Retina (tissue), 1 donor: ENCODE measurements around the gene C15orf61.

ENCODE experiments used
- DNase-seq: peaks from one replicate; pipeline ENCODE4 v3.0.0-alpha.2; 2016

Gene C15orf61

DNA sequence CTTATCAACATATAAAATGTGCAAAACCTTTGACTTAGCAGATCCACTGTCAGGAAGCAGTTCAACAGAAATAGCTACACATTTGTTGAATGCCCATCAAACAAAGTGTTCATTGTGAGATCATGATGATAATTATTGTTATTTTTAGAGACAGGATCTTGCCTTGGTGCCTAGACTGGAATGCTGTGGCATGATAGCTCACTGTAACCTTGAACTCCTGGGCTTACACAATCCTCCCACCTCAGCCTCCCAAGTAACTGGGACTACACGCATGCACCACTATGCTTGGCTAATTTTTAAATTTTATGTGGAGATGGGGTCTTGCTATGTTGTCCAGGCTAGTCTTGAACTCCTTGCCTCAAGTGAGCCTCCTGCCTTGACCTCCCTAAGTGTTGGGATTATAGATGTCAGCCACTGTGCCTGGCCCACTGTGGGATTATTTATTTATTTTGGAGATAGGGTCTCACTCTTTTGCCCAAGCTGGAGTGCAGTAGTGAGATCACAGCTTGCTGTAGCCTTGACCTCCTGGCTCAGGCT lies 30.3 kb downstream of the C15orf61 start:
- no peak for DNase-seq

DNA sequence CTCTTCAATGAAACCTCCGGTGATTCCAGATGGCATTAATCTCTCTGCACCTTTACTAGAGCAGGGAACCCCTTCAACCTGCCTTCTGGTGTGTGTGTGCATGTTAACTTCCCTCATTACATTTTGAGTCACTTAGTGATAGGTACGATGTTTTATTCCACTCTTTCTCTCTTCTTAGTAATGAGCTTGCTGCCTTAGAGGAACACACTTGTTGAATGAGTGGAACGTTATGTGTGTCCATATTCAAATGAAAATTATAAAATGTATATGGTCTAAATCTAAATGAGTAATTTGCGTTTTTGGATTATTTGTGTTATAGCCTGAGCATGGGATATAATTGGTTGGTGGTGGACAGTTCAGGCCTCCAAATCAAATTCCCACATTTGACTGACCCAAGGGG lies 33.6 kb downstream of the C15orf61 start:
- no peak for DNase-seq

DNA sequence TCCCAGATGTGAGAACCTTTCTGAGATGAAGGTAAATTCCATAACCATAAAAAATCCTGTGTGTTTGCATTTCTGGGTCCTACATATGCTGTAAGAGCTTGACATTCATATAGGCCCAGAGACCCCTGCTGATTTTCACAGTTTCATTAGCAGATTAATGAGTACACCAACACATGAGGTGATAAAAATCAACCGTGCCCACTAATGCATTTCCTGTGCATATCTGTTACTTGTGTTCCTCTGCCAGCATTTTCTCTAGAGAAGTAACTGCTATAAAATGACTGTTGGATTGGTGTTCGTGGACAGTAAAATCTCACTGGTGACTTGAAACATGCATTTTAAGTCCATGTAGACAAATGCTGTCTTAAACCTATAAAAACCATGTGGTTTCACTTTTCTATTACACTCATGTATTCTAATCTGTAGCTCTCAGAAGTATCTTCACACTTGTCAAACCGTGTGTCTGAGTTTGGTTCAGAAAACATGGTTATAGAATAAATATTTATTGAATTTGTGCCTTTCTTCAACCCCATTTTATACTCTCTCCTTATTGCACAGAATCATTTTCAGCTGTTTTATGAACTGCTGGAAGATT lies 36.1 kb downstream of the C15orf61 start:
- no peak for DNase-seq

DNA sequence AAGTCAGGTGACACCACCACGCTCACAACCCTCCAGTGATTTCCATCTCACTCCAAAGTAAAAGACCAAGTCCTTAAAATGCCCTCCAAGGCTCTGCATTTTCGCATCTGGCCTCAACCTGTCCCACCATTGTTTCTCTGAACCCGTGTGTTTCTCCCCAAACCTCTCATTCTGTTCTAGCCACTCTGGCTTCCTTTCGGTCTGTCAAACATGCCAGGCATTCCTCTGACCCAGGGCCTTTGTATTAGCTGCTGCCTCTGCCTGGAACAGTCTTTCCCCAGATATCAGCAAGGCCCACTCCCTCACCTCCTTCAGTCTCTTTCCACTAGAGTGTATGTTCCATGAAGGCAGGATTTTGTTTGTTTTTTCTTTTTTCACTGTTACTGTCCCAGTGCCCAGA lies 37.6 kb downstream of the C15orf61 start:
- no peak for DNase-seq

DNA sequence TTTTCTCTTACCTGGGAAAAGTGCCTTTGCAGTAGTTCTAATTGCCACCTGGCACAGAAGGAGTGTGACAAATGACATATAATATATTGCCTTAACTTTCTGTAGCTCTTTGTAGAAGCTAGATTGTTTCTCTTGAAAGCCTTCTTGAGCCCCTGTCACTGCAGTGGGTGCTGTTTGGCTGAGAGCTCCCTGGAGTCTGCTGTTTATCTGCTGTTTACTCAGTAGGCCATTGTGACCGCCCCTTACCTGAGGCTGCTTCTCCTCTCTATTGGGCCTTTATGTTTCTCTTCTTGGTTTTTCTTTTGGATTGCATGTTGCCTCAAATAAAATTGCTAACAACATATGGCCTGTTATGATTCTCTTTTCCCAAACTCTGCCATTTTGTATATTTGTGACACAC lies 38.2 kb downstream of the C15orf61 start:
- no peak for DNase-seq

DNA sequence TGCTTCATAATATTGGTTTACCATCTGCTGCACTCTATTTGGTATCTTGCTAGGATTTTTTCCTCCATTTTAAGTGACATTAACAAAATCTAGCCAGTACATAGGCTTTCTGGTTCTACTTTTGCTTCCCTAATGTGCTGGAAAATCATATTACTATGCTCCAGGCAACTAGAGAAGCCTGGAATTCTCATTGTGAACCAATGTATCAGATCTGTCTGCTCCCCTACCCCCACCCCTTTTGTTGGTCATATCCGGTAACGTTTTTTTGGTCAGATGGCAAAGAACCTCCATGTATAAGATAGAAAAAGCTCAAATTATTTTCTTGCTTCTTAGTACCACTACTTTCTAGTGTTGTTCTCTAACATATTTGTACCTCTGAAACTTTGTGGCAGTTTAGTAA lies 38.6 kb downstream of the C15orf61 start:
- DNase-seq: no peak

DNA sequence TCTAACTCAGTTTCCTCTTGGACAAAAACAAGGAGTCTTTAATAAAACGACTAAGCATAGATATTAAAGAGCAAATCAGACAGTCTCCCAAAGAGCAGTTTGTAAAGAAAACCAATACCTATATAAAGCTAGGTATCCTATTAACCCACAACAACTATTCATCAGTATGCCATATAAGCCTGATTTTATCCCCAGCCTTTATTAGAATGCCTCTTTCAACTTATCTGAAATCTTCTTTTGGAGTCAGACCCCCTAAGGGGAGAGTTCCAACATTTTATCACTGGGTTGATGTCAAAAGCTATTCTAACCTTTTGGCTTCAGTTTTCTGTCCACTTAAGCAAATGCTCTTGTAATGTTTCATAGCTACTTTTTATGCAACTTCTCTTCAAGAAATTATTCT lies 39.4 kb downstream of the C15orf61 start:
- DNase-seq: no peak

DNA sequence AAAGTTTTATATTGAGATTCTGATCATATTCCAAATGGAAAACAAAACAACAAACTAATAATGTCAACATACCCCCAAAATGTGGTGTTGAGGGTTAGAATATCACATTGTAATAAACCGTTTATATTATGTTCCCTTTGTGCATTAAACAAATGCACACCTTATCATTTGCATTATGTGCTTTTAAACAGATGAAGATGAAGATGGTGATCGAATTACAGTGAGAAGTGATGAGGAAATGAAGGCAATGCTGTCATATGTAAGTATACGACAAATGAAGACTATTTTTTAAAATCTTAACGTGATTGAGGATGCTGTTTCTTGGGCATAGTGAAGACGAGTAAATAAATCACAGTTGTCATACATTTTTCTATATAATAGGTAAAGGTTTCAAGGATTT lies 42.2 kb downstream of the C15orf61 start:
- no peak for DNase-seq

DNA sequence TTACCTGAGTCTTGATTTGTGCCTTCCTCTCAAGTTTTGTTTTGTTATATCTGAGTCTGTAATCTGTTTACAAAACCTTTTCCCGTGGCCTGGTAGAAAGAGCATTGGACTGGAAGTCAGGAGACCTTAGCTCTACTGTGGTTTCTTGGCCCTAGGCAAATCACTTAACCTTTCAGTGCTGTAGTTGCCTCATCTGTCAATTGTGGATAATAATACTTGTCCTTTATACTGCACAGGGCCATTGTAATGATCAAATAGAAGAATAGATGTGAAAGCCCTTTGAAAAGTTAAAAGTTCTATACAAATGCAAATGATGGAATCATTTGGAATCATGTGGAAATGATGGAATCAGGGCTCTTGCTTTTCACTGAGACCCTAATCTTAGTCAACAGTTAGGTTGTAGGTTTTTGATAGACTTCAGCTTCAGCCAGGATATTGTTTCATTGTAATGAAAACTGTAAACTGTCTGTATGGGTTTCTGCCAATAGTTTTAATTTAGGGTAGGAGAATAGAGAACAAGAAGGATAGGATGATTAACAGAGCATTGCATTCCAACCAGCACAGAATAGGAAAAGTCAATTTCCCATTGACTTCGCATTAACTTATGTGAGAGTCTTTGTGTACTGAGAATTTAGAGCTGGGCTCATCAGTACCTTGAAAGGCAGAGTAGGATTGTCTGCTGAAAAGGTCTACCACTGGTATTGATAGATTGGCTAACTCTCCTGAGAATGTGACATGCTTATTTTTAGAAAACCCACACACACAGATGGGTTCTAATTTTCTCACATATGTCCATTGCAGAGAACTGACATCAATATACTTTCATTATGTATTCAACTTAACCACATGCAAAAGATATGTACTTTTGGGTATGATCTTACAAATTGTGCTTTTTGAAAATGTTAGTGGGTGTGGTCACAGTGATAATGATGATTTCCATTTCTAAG lies 43.4 kb downstream of the C15orf61 start:
- DNase-seq: no peak

DNA sequence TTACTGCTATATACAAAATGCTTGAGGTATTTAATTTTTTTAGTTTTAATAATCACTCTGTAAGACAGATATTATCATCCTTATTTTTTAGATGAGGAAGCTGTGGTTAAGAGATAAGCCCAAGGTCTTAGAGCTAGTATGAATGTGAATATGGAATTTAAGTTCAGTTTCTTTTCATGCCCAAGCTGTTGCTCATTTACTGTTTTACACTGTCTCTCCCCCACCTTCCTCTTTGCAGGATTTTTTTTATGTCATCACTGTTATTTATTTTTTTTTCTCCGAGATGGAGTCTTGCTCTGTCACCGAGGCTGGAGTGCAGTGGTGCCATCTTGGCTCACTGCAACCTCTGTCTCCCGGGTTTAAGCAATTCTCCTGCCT lies 44.0 kb downstream of the C15orf61 start:
- DNase-seq: no peak

DNA sequence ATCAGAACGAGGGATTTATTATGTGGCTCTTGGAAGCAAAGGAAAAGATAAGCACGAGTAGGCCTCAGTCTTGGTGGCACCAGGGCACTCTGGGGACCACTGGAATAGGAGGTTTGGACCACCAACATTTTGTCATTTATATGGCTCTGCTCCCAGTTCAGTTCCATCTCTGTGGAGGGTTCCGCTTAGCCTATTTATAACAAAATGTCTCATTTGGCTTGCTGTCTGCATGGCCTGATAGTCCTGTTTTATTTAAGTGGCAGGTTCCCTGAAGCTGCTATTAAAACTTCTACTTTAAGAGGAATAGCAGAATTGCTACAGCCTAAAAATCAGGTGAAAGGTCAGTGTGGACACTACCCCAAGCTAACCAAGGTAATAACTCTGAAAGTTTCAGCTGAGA lies 48.7 kb downstream of the C15orf61 start:
- DNase-seq: no peak

DNA sequence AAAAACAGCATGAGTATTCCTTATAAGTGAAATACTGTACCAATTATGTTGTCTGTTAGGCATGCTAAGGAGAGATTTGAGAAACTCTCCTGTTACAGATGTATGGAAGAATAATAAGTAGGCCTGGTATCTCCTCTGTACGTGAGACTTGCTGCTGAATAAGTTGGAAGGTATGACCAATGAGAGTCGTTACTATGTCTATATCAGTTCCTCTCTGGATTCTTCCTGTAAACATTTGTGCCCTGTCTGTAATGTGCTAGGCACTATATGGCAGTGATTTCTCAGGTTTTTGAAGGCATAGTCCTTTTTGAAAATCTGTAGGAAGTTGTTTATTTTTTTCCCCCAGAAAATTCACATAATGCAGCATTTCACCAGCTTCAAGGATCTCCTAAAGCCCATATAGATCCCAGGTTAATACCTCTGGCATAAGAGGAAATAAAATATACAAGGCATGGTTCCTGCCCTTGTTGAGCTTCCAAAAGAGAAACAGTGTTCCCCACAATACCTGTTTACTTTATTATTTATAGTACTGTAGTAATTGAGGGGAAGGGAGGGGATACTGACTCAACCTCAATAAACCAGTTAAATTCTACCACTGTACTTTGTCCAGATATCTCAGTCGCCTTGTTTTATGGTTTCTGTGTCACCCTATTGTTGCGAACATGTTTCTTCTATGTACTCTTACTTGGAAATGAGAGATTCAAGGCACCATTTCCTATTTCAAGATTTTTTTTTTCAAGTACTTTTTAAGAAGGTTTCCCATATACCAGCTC lies 50.1 kb downstream of the C15orf61 start:
- no peak for DNase-seq

DNA sequence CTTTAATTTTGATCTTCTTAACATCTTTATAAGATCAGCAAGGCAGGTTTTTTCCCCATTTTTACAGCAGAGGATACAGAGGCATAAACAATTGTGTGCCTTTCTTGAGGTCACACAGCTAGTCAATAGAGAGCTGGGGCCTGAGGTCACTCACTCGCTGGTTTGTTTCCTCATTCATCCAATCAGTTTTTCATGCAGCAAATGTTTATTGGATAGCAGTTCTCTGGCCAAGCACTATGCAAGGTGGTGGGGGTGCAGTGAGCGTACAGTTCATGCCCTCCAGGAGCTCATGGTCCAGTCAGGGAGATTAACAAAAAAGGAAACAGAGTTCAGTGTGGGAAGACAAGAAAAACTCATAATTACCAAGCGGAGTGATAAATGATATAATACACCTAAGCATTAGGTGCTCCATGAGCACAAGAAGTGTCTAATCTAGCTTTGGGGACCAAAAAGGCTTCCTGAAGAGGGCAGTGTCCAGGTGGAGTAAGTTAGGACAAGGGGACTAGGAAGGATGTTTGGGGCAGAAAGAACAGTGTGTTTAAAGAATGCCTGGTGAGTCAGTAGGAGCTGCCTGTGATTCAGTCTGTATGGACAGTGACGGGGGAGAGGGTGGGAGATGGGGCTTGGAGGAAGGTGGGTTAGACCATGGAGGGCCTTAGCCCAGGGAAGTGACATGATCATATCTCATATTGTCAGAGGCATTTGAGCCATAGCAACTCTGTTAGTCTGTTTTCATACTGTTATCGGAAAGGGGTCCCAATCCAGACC lies 50.9 kb downstream of the C15orf61 start:
- no peak for DNase-seq

DNA sequence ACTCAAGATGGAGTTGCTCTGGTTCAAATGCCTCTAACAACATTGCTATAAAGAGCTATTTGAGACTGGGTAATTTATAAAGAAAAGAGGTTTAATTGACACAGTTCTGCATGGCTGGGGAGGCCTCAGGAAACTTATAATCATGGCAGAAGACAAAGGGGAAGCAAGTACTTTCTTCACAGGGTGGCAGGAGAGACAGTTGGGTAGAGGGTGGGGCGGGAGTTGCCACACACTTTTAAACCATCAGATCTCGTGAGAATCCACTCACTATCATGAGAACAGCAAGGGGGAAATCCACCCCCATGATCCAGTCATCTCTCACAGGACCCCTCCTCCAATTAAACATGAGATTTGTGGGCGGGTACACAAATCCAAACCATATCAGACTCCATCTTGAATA lies 52.3 kb downstream of the C15orf61 start:
- no peak for DNase-seq

DNA sequence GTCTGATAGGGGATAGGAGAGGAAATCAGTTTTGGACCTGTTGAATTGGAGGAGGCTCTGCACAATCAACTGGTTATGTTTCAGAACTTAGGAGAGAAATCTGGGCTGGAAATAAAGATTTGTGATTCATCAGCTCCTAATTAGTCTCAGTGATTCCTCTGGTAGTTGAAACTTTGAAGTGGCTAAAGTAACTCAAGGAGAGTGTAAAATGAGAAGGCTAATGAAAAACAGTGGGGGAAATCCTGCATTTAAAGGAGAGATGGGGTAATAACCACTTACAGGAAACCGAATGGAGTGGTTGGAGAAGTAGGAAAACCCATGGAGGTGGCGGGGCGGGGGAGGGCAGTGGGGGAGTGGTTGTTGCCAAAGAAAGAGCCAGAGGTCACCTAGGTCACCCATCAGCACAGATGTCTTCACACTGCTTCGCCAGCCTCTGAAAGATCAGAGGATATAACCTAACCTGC lies 54.1 kb downstream of the C15orf61 start:
- no peak for DNase-seq

DNA sequence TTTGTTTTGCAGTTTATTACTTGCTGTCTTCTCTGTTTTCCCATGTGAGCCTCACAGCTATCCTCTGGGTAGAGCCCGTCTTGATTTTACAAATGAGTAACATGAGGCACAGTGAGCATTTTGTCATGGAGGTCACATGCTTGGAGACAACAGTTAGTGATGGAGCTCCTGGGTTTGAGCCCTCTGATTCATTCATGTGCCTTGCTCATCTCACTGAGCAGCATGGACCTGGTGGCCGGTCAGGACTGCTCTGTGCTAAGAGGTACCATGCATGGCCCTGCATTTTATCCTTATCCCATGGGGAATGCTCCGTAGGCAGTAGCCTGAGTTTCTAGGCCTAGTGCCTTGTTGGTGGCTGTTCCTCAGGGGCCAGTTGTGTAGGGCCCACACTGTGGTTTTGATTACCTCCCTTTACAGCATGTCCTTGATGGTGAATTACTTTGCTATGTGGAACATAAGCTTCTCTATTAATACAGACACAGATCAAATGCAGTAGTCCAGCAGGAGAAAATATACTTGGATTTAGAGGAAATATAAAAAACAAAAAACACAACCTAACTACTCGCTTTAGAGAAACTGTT lies 57.2 kb downstream of the C15orf61 start:
- no peak for DNase-seq

DNA sequence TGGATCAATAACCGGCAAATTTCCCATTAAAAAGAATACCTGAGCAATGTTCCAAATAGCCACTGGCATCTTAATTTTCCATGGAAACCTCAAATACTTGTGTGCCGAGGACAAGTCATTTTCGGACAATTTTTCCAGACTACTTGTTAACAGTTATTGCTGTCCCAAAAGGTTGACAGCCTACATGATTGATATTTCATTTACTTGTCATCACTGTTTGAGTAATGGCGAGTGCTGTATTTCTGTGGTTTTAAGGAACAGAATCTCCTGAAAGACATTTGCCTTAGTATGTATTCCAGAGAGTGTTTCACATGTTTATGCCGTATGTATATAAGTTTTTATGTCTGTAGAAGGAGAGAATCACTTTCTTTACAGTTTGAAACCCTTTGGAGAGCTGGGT lies 58.2 kb downstream of the C15orf61 start:
- no peak for DNase-seq
